ENCODE data around the gene RAB11B.

Gene RAB11B

DNA sequence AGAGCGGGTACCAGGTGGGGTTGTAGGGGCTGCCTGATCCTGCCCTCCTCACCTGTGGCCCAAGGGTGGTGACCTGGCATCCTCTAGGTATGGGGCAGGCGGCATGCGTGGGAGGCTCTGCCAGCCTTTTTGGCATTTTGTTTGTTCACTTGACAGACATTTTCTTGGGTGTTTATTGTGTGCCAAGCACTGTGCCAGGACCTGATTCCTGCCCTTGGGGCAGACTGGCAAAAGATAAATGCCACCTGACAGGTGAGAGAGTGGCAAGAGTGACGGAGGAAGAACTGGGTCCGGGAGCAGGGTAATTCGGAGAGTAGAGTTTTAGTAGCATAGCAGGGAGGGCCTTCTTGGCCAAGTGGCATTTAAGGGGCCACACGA, 6.0 kb downstream of the RAB11B start:
- peaks cover 82% of the 10 kb centered on the region for H4K20me1 ChIP-seq (ENCODE audit: insufficient read depth, low read length)
- H3K9me3 ChIP-seq (ENCODE audit: insufficient read depth, low read length, severe bottlenecking): no peaks in the 10 kb centered on the region
- no peaks in the 10 kb centered on the region for H3K27me3 ChIP-seq (ENCODE audit: insufficient read depth, low read length, poor library complexity)
- no peak overlapping the region for H3K27ac ChIP-seq (ENCODE audit: low read length)
- H3K36me3 ChIP-seq (ENCODE audit: insufficient read depth, low read length): peaks cover 23% of the 10 kb centered on the region
- peaks cover 89% of the 10 kb centered on the region for H3K79me2 ChIP-seq (ENCODE audit: insufficient read depth, low read length)
- no peak overlapping the region for H3K9ac ChIP-seq (ENCODE audit: low read depth, low read length)
- ATAC-seq (ENCODE audit: insufficient read depth, low read depth): no peak
- no peak overlapping the region for H3K4me2 ChIP-seq (ENCODE audit: insufficient read depth, low read length)
- no peak overlapping the region for H3K4me3 ChIP-seq (ENCODE audit: low read depth in 1 of 2, low read length in 2 of 2)
- H3K4me1 ChIP-seq (ENCODE audit: insufficient read depth, low read length): peaks cover 13% of the 10 kb centered on the region
- H2AFZ ChIP-seq (ENCODE audit: low read depth, low read length): no peak overlapping the region
- TF ChIP-seq EZH2 (IDR thresholded peaks at IDR 0.05; ENCODE audit: borderline replicate concordance, low read depth, low read length, severe bottlenecking): no peak
- TF ChIP-seq, protein P1, sequence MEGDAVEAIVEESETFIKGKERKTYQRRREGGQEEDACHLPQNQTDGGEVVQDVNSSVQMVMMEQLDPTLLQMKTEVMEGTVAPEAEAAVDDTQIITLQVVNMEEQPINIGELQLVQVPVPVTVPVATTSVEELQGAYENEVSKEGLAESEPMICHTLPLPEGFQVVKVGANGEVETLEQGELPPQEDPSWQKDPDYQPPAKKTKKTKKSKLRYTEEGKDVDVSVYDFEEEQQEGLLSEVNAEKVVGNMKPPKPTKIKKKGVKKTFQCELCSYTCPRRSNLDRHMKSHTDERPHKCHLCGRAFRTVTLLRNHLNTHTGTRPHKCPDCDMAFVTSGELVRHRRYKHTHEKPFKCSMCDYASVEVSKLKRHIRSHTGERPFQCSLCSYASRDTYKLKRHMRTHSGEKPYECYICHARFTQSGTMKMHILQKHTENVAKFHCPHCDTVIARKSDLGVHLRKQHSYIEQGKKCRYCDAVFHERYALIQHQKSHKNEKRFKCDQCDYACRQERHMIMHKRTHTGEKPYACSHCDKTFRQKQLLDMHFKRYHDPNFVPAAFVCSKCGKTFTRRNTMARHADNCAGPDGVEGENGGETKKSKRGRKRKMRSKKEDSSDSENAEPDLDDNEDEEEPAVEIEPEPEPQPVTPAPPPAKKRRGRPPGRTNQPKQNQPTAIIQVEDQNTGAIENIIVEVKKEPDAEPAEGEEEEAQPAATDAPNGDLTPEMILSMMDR (IDR thresholded peaks at IDR 0.05; ENCODE audit: borderline replicate concordance, extremely low read depth, low read length, poor library complexity, severe bottlenecking): no peak
- no peak for DNase-seq

DNA sequence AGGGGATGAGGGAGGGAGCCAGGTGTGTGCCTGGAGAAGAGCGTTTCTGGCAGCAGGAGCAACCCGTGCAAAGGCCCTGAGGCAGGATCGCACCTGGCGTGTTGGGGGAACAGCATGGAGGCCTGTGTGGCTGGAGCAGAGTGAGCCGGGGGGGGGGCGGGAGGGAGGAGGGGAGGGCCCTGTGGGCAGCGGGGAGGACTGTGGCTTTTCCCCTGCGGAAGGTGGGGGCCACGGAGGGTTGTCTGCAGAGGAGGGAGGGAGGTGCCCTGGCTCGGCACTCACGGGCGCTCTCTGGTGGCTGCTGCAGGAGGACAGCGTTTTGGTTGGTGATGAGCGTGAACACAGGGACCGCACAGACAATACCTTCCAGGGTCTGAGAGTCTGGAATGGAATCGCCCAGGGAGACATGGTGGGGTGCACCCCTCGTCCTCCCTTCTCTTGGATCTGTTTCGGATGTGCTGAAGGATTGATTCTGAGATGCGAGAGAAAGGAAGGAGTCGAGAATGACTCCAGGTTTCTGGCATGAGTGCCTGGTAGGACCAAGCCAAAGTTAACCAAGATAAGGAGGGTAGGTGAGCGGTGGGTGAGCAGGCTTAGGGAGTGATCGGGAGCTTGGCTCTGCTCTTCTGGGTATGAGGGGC, 6.5 kb downstream of the RAB11B start:
- Histone ChIP-seq H2AFZ (ENCODE audit: low read depth, low read length) (no peak overlapping the region), H3K9ac (ENCODE audit: low read depth, low read length) (no peak overlapping the region), H4K20me1 (ENCODE audit: insufficient read depth, low read length) (peaks cover 78% of the 10 kb centered on the region), H3K9me3 (ENCODE audit: insufficient read depth, low read length, severe bottlenecking) (no peaks in the 10 kb centered on the region), H3K4me3 (ENCODE audit: low read depth in 1 of 2, low read length in 2 of 2) (no peak overlapping the region), H3K27me3 (ENCODE audit: insufficient read depth, low read length, poor library complexity) (no peaks in the 10 kb centered on the region), H3K4me1 (ENCODE audit: insufficient read depth, low read length) (peaks cover 8% of the 10 kb centered on the region), H3K27ac (ENCODE audit: low read length) (peak overlapping the region; percentile 36; the same call in 1 of the 2 replicates), H3K79me2 (ENCODE audit: insufficient read depth, low read length) (peaks cover 85% of the 10 kb centered on the region), H3K36me3 (ENCODE audit: insufficient read depth, low read length) (peaks cover 23% of the 10 kb centered on the region), H3K4me2 (ENCODE audit: insufficient read depth, low read length) (no peak overlapping the region)
- ATAC-seq (ENCODE audit: insufficient read depth, low read depth): peak; percentile 86
- peak; percentile 75 for DNase-seq
- TF ChIP-seq, protein P1 (IDR thresholded peaks at IDR 0.05; ENCODE audit: borderline replicate concordance, extremely low read depth, low read length, poor library complexity, severe bottlenecking): peak; percentile 65
- no peak for TF ChIP-seq EZH2 (IDR thresholded peaks at IDR 0.05; ENCODE audit: borderline replicate concordance, low read depth, low read length, severe bottlenecking)

DNA sequence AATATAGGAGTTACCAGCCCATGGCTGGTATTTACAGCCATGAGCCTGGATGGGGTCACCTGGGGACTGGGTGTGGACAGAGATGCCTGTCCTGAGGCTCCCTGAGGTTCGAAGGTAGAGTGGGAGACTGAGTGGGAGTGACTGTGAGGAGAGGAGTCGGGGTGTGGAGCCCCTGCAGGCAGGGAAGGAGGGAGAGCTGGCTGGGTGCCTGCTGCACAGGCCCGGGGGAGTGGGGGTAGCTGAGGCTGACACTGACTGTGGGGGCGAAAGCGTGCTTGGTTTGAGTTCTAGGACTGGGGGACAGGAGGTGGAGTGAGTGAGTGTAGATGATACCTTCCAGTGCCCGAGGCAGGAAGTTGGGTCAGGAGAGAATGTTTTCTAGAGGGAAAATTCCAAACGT, 7.1 kb downstream of the RAB11B start:
- Histone ChIP-seq H3K27ac (ENCODE audit: low read length) (peak overlapping the region; percentile 36; the same call in 1 of the 2 replicates), H3K9ac (ENCODE audit: low read depth, low read length) (no peak overlapping the region), H2AFZ (ENCODE audit: low read depth, low read length) (no peak overlapping the region), H3K36me3 (ENCODE audit: insufficient read depth, low read length) (peaks cover 29% of the 10 kb centered on the region), H3K4me3 (ENCODE audit: low read depth in 1 of 2, low read length in 2 of 2) (no peak overlapping the region), H4K20me1 (ENCODE audit: insufficient read depth, low read length) (peaks cover 77% of the 10 kb centered on the region), H3K79me2 (ENCODE audit: insufficient read depth, low read length) (peaks cover 83% of the 10 kb centered on the region), H3K4me2 (ENCODE audit: insufficient read depth, low read length) (no peak overlapping the region), H3K4me1 (ENCODE audit: insufficient read depth, low read length) (peaks cover 2% of the 10 kb centered on the region; the same call in 1 of the 2 replicates), H3K9me3 (ENCODE audit: insufficient read depth, low read length, severe bottlenecking) (no peaks in the 10 kb centered on the region), H3K27me3 (ENCODE audit: insufficient read depth, low read length, poor library complexity) (no peaks in the 10 kb centered on the region)
- DNase-seq: no peak
- ATAC-seq (ENCODE audit: insufficient read depth, low read depth): no peak
- TF ChIP-seq EZH2 (IDR thresholded peaks at IDR 0.05; ENCODE audit: borderline replicate concordance, low read depth, low read length, severe bottlenecking): no peak
- TF ChIP-seq, protein P1 (IDR thresholded peaks at IDR 0.05; ENCODE audit: borderline replicate concordance, extremely low read depth, low read length, poor library complexity, severe bottlenecking): no peak
